A549 treated with Mapracorat at 1 μM for 4 hours (cell line): Measurements from ENCODE around the gene FCAR. TPM values are rescaled to one million over a fixed set of nuclear protein-coding genes. Genes with fewer than 3 reads are reported as not detected.

ENCODE experiments used
- total RNA-seq: library from RNA; stranded (reverse); fragments of 200-300 nt; extraction: Qiagen RNA extraction; gene quantifications from 5 replicates; pipeline ENCODE4 v1.2.3, GENCODE V29; 2022

Gene FCAR
- total RNA-seq: not detected in 5 replicates

DNA sequence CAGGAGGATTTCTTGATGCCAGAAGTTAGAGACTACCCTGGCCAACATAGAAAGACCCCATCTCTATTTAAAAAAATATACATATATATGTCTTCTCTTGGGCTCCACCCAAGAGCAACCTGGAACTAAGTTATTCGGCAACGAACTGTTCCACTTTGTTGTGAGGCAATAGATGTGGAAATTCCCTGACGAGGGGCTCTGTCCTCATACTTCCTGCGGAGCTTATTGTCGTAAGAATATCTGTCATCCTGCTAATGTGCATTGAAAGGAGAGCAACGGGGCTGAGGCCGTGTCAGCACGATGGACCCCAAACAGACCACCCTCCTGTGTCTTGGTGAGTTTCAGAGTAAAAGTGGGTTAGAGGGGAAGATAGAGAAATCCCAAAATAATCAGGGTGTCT lies at the start of gene FCAR:
Gene FCAR (plus strand): TSS at position 246 of the 400 bp plus-strand sequence. CDS start 55 bp downstream, at position 301.

DNA sequence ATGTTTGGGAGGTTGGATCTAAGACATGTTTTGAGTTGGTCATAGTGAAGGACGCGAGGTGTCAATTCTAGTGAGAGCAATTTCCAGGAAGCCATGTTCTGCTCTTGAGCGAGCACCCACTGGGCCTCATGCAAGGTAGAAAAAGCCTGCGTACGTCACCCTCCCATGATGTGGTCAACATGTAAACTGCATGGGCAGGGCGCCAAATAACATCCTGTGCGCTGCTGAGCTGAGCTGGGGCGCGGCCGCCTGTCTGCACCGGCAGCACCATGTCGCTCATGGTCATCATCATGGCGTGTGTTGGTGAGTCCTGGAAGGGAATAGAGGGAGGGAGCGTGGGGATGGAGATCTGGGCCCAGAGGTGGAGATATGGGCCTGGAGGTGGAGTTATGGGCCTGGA lies 41.5 kb upstream of the FCAR start, which contains the start of gene KIR2DS4:
Gene KIR2DS4 (plus strand): TSS at position 181 of the 400 bp plus-strand sequence.

GRCh38 chr19:54850061-54850640 lies 23.9 kb upstream of the FCAR start, which contains the start of gene KIR3DL2:
Gene KIR3DL2 (plus strand): TSS chr19:54850443. CDS start chr19:54850476, 33 bp downstream.

DNA sequence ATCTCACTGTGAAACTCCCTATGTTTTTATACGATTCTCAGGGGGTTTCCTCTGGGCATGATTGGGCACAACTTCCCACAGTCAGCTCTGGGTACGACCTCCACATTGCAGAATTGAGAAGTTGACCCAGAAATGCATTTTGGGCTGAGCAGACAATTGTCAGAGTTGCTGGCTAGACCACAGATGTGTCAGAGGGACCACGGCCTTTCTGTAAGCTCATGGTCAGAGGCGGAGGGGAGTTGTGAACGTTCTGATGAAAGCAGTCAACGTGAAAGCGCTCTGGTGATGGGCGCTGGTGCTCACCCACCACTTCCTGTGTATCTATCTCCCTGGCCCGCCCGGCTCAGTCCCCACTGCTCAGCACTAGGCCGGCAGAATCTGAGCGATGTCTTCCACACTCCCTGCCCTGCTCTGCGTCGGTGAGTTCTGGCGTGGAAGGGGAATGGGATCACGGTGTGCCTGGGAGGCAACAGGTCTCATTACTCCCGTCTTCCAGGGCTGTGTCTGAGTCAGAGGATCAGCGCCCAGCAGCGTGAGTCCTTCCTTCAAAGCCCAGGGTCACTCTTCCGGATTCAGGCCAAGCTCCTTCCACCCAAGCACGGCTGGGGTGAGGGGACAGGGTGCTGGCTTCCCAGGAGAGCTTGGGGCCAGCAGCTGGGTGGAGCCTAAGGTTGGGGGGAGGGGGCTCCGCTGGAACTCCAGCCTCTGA lies 31.9 kb downstream of the FCAR start, which contains the start of gene NCR1:
Gene NCR1 (plus strand): TSS at position 346 of the 709 bp plus-strand sequence. CDS start 40 bp downstream, at position 386.

Other genes starting within 250 kb of the FCAR start
- gene LILRB1, start 243.8 kb upstream of the FCAR start, total RNA-seq: 0.24 TPM in 1 of 5 replicates, not detected in the others
- not detected in 5 replicates for gene LILRB4, start 211.2 kb upstream of the FCAR start, total RNA-seq
- not detected in 5 replicates for gene KIR3DL3, start 149.8 kb upstream of the FCAR start, total RNA-seq
- not detected in 5 replicates for gene KIR2DL3, start 135.7 kb upstream of the FCAR start, total RNA-seq
- not detected in 5 replicates for gene KIR2DL1, start 104.4 kb upstream of the FCAR start, total RNA-seq
- not detected in 5 replicates for gene KIR2DL4, start 70.6 kb upstream of the FCAR start, total RNA-seq
- not detected in 5 replicates for gene KIR3DL1, start 57.8 kb upstream of the FCAR start, total RNA-seq
- not detected in 5 replicates for gene KIR2DS4, start 41.6 kb upstream of the FCAR start, total RNA-seq
- not detected in 5 replicates for gene KIR3DL2, start 23.8 kb upstream of the FCAR start, total RNA-seq
- not detected in 5 replicates for gene NCR1, start 31.9 kb downstream of the FCAR start, total RNA-seq
- gene NLRP7, start 73.3 kb downstream of the FCAR start, total RNA-seq: not detected in 5 replicates
- 23.9 to 26.9 TPM (median 25.8 TPM) in 5 replicates for gene NLRP2, start 92.1 kb downstream of the FCAR start, total RNA-seq
- 0.15 to 0.24 TPM (median 0.19 TPM) in 4 of 5 replicates, not detected in the other for gene GP6, start 164.0 kb downstream of the FCAR start, total RNA-seq
- 15.8 to 31.4 TPM (median 20.9 TPM) in 5 replicates for gene RDH13, start 188.9 kb downstream of the FCAR start, total RNA-seq
- gene EPS8L1, start 201.6 kb downstream of the FCAR start, total RNA-seq: 3.4 to 7.4 TPM (median 6.3 TPM) in 5 replicates
- 55.7 to 98.5 TPM (median 82.8 TPM) in 5 replicates for gene PPP1R12C, start 243.4 kb downstream of the FCAR start, total RNA-seq